Measurements from ENCODE around the gene APP. TPM values are rescaled to one million over a fixed set of nuclear protein-coding genes. Genes with fewer than 3 reads are reported as not detected.

APP gene
- total RNA-seq, 1 experiment from 2014 or later, result 224 TPM

DNA sequence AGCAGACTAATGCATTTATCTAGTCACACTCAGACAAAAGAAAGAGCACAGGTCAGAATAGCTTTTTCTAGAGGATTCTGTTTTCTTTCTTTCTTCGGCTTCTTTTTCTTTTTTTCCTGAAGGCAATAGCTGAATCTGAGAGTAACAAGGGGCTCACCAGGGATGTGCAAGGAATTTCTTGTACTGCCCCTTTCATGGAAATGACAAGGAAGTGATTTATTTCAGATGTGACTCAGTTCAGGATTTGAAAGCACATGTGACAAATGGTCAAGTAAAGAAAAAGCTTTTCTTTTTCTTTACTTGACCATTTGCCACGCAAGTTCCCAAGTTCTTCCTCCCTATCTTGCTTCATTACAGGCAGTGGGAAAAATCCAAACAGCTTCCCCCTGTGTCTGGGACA is 233.8 kb downstream of the APP start:
- no peaks in the 10 kb centered on the region for H3K9me2 ChIP-seq (ENCODE audit: insufficient read depth)
- peaks cover 20% of the 10 kb centered on the region; the same call in 1 of the 2 replicates for H3F3A ChIP-seq (ENCODE audit: insufficient read depth, low read depth)
- DNase-seq, result no peak
- no peak overlapping the region for H3K27ac ChIP-seq
- no peak overlapping the region for H3K4me3 ChIP-seq
- H3K27me3 ChIP-seq (ENCODE audit: insufficient read depth, low read depth), result no peaks in the 10 kb centered on the region
- ChIA-PET CTCF (no interaction called here), POLR2A (ENCODE audit: unreplicated experiment) (no interaction called here)
- H2AFZ ChIP-seq, result no peak overlapping the region
- H3K36me3 ChIP-seq (ENCODE audit: low read depth), result no peaks in the 10 kb centered on the region
- H4K20me1 ChIP-seq (ENCODE audit: insufficient read depth), result 0 out of 2 replicates have a peak, but pooled peaks cover 3% of the 10 kb centered on the region
- no TSS peak for BruUV-seq (replicated peaks)
- no peaks in the 10 kb centered on the region for H3K9me3 ChIP-seq (ENCODE audit: insufficient read depth, low read depth)
- peaks cover 8% of the 10 kb centered on the region for H3K4me1 ChIP-seq (replicated peaks; ENCODE audit: insufficient read depth)
- intact Hi-C loops (cut with micrococcal nuclease; ENCODE audit: unreplicated experiment), result no loop called here
- 0 out of 2 replicates have a peak, but pooled peaks cover 7% of the 10 kb centered on the region for H3K79me2 ChIP-seq (ENCODE audit: low read depth)
- no peak overlapping the region for H3K4me2 ChIP-seq
- no peak for TF ChIP-seq EZH2 (IDR thresholded peaks at IDR 0.05; ENCODE audit: low read depth)
- TF ChIP-seq, protein P1, sequence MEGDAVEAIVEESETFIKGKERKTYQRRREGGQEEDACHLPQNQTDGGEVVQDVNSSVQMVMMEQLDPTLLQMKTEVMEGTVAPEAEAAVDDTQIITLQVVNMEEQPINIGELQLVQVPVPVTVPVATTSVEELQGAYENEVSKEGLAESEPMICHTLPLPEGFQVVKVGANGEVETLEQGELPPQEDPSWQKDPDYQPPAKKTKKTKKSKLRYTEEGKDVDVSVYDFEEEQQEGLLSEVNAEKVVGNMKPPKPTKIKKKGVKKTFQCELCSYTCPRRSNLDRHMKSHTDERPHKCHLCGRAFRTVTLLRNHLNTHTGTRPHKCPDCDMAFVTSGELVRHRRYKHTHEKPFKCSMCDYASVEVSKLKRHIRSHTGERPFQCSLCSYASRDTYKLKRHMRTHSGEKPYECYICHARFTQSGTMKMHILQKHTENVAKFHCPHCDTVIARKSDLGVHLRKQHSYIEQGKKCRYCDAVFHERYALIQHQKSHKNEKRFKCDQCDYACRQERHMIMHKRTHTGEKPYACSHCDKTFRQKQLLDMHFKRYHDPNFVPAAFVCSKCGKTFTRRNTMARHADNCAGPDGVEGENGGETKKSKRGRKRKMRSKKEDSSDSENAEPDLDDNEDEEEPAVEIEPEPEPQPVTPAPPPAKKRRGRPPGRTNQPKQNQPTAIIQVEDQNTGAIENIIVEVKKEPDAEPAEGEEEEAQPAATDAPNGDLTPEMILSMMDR (conservative IDR thresholded peaks at IDR 0.05), result no peak

DNA sequence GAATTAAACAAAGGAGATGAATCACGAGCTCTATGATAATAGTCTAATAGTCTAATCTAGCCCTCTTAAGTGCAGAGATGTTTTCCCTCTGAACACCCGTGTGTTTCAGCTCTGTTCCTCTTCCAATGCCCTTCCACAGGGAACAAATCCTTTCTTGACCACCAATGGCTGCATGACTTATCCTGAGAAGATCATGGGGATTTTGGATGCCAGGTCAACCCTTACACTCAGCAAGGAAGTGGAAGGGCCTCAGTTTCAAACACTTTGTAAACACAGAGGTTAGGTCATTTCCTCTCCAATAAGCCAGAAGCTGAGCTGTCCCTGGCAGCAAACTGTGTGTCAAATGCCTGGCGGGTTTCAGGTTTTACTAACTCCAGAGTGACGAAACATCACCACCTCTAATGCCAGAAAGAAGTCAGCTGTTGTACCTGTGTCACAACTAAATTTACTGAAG is 235.8 kb downstream of the APP start:
- H3K27me3 ChIP-seq (ENCODE audit: insufficient read depth, low read depth), result no peaks in the 10 kb centered on the region
- 0 out of 2 replicates have a peak, but pooled peaks cover 7% of the 10 kb centered on the region for H3K79me2 ChIP-seq (ENCODE audit: low read depth)
- POLR2A ChIA-PET (ENCODE audit: unreplicated experiment), result interaction anchor here (0.7 kb wide), 1 partner anchor 56 kb away, joined by 3 read pairs; no protein-coding TSS in a partner anchor
- H3K4me3 ChIP-seq, result no peak overlapping the region
- no peak overlapping the region for H2AFZ ChIP-seq
- DNase-seq, result peak; percentile 56 to 89
- 0 out of 2 replicates have a peak, but pooled peaks cover 3% of the 10 kb centered on the region for H4K20me1 ChIP-seq (ENCODE audit: insufficient read depth)
- peaks cover 8% of the 10 kb centered on the region for H3K4me1 ChIP-seq (replicated peaks; ENCODE audit: insufficient read depth)
- BruUV-seq (replicated peaks), result no TSS peak
- TF ChIP-seq EZH2 (IDR thresholded peaks at IDR 0.05; ENCODE audit: low read depth), result no peak
- TF ChIP-seq, protein P1 (conservative IDR thresholded peaks at IDR 0.05), result no peak
- H3F3A ChIP-seq (ENCODE audit: insufficient read depth, low read depth), result peaks cover 20% of the 10 kb centered on the region; the same call in 1 of the 2 replicates
- CTCF ChIA-PET, result no interaction called here
- no peaks in the 10 kb centered on the region for H3K36me3 ChIP-seq (ENCODE audit: low read depth)
- H3K9me2 ChIP-seq (ENCODE audit: insufficient read depth), result no peaks in the 10 kb centered on the region
- peak overlapping the region; percentile 65 for H3K27ac ChIP-seq
- H3K9me3 ChIP-seq (ENCODE audit: insufficient read depth, low read depth), result no peaks in the 10 kb centered on the region
- intact Hi-C loops (cut with micrococcal nuclease; ENCODE audit: unreplicated experiment), result loop anchor here (1.0 kb wide), 1 partner anchor 182 kb away; no protein-coding TSS in a partner anchor
- peak overlapping the region; percentile 23; the same call in 1 of the 2 replicates for H3K4me2 ChIP-seq

DNA sequence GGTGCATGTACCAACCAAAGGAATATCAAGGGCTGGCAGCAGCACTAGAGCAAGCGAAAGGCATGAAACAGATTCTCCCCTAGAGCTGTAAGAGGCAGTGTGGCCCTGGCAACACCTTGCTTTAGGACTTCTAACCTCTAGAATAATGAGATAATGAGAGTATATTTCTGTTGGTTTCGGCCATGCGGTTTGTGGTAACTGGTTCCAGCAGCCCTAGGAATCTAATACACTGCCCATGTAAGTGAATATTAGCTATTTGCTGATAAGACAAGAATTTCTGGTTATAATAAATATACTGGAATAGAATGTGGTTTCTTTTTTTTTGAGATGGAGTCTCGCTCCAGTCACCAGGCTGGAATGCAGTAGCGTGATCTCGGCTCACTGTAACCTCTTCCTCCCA is 236.4 kb downstream of the APP start:
- no peaks in the 10 kb centered on the region for H3K9me2 ChIP-seq (ENCODE audit: insufficient read depth)
- H3K36me3 ChIP-seq (ENCODE audit: low read depth), result no peaks in the 10 kb centered on the region
- POLR2A ChIA-PET (ENCODE audit: unreplicated experiment), result no interaction called here
- H3K4me2 ChIP-seq, result no peak overlapping the region
- H3K9me3 ChIP-seq (ENCODE audit: insufficient read depth, low read depth), result no peaks in the 10 kb centered on the region
- 0 out of 2 replicates have a peak, but pooled peaks cover 3% of the 10 kb centered on the region for H4K20me1 ChIP-seq (ENCODE audit: insufficient read depth)
- CTCF ChIA-PET, result no interaction called here
- peaks cover 20% of the 10 kb centered on the region; the same call in 1 of the 2 replicates for H3F3A ChIP-seq (ENCODE audit: insufficient read depth, low read depth)
- peak in 1 of 2 experiments; percentile 17 for DNase-seq
- H3K27me3 ChIP-seq (ENCODE audit: insufficient read depth, low read depth), result no peaks in the 10 kb centered on the region
- BruUV-seq (replicated peaks), result no TSS peak
- intact Hi-C loops (cut with micrococcal nuclease; ENCODE audit: unreplicated experiment), result loop anchor here (1.0 kb wide), 1 partner anchor 182 kb away; no protein-coding TSS in a partner anchor
- no peak overlapping the region for H3K27ac ChIP-seq
- peaks cover 8% of the 10 kb centered on the region for H3K4me1 ChIP-seq (replicated peaks; ENCODE audit: insufficient read depth)
- H2AFZ ChIP-seq, result no peak overlapping the region
- no peak overlapping the region for H3K4me3 ChIP-seq
- H3K79me2 ChIP-seq (ENCODE audit: low read depth), result 0 out of 2 replicates have a peak, but pooled peaks cover 7% of the 10 kb centered on the region
- no peak for TF ChIP-seq EZH2 (IDR thresholded peaks at IDR 0.05; ENCODE audit: low read depth)
- TF ChIP-seq, protein P1 (conservative IDR thresholded peaks at IDR 0.05), result no peak

Data from PC-9 (cell line).